Left ventricle myocardium inferior (tissue), 1 donor: ENCODE data around the gene CALHM1. TPM values are rescaled to one million over a fixed set of nuclear protein-coding genes. Genes with fewer than 3 reads are reported as not detected.

Experiments used
- DNase-seq: peaks from one replicate; pipeline ENCODE4 v3.0.0-alpha.2; 2020
- H3K27ac ChIP-seq: fragments of 200-600 bp; replicated peaks from 2 replicates; pipeline ENCODE4 v1.8.0; 2021
- H3K27me3 ChIP-seq: fragments of 200-600 bp; 2 replicates; pipeline ENCODE4 v1.8.0; 2021; ENCODE audit warnings: low read depth
- H3K36me3 ChIP-seq: fragments of 200-600 bp; 2 replicates; pipeline ENCODE4 v1.8.0; 2021
- H3K4me1 ChIP-seq: fragments of 200-600 bp; 2 replicates; pipeline ENCODE4 v1.8.0; 2021
- H3K4me3 ChIP-seq: fragments of 200-600 bp; 2 replicates; pipeline ENCODE4 v1.8.0; 2021; ENCODE audit warnings: mild to moderate bottlenecking, moderate library complexity
- H3K9me3 ChIP-seq: fragments of 200-600 bp; replicated peaks from 2 replicates; pipeline ENCODE4 v1.8.0; 2021
- intact Hi-C: fragments of 100-400 bp; cut with micrococcal nuclease; formaldehyde crosslinking; loops from one replicate; pipeline ENCODE4 v1.11.0; 2022
- total RNA-seq: library from RNA; stranded (reverse); fragmentation: NEBNext Ultra II Directional; extraction: Animal tissue kit (Norgen Biotek cat#: 25700); gene quantifications from one replicate; pipeline ENCODE4 v1.2.1, GENCODE V29; 2021
- TF ChIP-seq, protein P1 (sequence below): fragments of 200-600 bp; IDR thresholded peaks from 2 replicates; pipeline ENCODE4 v1.8.0; 2021; ENCODE audit warnings: antibody characterized with exemption, mild to moderate bottlenecking, borderline replicate concordance
- donor health status: DM: no; HTN: yes; CAD: no; lungs with severe emphysema.

Gene CALHM1
- total RNA-seq, 1 donor from 2014 or later = not detected

DNA sequence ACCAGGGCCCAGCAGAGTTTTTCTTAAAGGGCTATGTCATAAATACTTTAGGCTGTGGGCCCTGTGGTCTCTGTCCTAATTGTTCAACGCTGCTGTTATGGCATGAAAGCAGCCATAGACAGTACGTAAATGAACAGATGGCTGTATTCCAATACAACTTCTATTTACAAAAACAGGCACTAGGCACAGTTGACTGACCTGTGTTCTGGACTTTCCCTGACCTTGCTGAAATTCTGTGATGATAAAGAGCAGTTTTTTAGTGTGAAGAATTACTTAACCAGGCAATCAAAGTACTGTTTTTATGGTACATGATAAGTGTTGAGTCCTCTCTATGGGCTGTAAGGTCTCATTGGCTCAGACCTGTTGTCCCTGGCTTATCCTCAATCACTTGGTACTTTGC is 45.1 kb downstream of the CALHM1 start:
- no peak overlapping the region for H3K4me3 ChIP-seq
- H3K36me3 ChIP-seq = peaks cover 96% of the 10 kb centered on the region
- H3K4me1 ChIP-seq = no peaks in the 10 kb centered on the region
- no peaks in the 10 kb centered on the region for H3K27me3 ChIP-seq
- H3K9me3 ChIP-seq = no peaks in the 10 kb centered on the region
- intact Hi-C loops = no loop called here
- no peak overlapping the region for H3K27ac ChIP-seq
- DNase-seq = no peak
- TF ChIP-seq, protein P1, sequence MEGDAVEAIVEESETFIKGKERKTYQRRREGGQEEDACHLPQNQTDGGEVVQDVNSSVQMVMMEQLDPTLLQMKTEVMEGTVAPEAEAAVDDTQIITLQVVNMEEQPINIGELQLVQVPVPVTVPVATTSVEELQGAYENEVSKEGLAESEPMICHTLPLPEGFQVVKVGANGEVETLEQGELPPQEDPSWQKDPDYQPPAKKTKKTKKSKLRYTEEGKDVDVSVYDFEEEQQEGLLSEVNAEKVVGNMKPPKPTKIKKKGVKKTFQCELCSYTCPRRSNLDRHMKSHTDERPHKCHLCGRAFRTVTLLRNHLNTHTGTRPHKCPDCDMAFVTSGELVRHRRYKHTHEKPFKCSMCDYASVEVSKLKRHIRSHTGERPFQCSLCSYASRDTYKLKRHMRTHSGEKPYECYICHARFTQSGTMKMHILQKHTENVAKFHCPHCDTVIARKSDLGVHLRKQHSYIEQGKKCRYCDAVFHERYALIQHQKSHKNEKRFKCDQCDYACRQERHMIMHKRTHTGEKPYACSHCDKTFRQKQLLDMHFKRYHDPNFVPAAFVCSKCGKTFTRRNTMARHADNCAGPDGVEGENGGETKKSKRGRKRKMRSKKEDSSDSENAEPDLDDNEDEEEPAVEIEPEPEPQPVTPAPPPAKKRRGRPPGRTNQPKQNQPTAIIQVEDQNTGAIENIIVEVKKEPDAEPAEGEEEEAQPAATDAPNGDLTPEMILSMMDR = no peak

Other genes starting within 250 kb of the CALHM1 start
- gene RPEL1, start 213.0 kb downstream of the CALHM1 start, total RNA-seq = not detected
- not detected for gene INA, start 181.8 kb downstream of the CALHM1 start, total RNA-seq
- gene PCGF6, start 107.8 kb downstream of the CALHM1 start, total RNA-seq = 5.4 TPM
- gene TAF5, start 90.9 kb downstream of the CALHM1 start, total RNA-seq = 2.4 TPM
- gene ATP5MK, start 62.4 kb downstream of the CALHM1 start, total RNA-seq = 1,231 TPM
- gene PDCD11, start 62.3 kb downstream of the CALHM1 start, total RNA-seq = 11.2 TPM
- gene CALHM2, start 6.5 kb downstream of the CALHM1 start, total RNA-seq = 11.3 TPM
- gene CALHM3, start 20.3 kb upstream of the CALHM1 start, total RNA-seq = not detected
- gene NEURL1, start 34.8 kb upstream of the CALHM1 start, total RNA-seq = 0.14 TPM